Right atrium auricular region (tissue), 2 donors: ENCODE data around the gene FOXN3. TPM values are rescaled to one million over a fixed set of nuclear protein-coding genes. Genes with fewer than 3 reads are reported as not detected.

Source experiments
- DNase-seq: peaks from one replicate; pipeline ENCODE4 v3.0.0-alpha.2; 2019; ENCODE audit warnings: low spot score
- H3K27ac ChIP-seq, 2 donors: fragments of 200-600 bp; sonication (generic); 1 replicate in 1 of 2; 2 replicates in 1 of 2; pipeline ENCODE4 v1.5.1; 2016 to 2019
- H3K27me3 ChIP-seq, 2 donors: fragments of 200-600 bp; sonication (generic); one replicate each; pipeline versions ENCODE4 v1.5.1 to v1.6.0; 2017 to 2019
- H3K36me3 ChIP-seq: fragments of 200-600 bp; sonication (generic); one replicate; pipeline ENCODE4 v1.5.1; 2016
- H3K4me1 ChIP-seq, 2 donors: fragments of 200-600 bp; sonication (generic); one replicate each; pipeline versions ENCODE4 v1.5.1 to v1.6.0; 2017 to 2019
- H3K4me3 ChIP-seq, 2 donors: fragments of 200-600 bp; sonication (generic); 1 replicate in 1 of 2; 2 replicates in 1 of 2; pipeline ENCODE4 v1.5.1; 2017 to 2019; ENCODE audit warnings: mild to moderate bottlenecking in 1 of 2, moderate library complexity in 1 of 2
- H3K9me3 ChIP-seq, 2 donors: fragments of 200-600 bp; sonication (generic); one replicate each; pipeline ENCODE4 v1.5.1; 2019
- CTCF ChIP-seq, 2 donors: fragments of 200-600 bp; sonication (generic); IDR thresholded peaks; one replicate each; pipeline ENCODE4 v1.5.1; 2019; ENCODE audit warnings: antibody characterized with exemption in 2 of 2
- total RNA-seq, 2 donors: library from RNA; depleted of rRNA; stranded (reverse); fragments of >200 nt; gene quantifications; one replicate each; pipeline ENCODE4 v1.1.0, GENCODE V29; 2016

Gene FOXN3
- total RNA-seq, 2 donors from 2014 or later = 80.1 to 90.3 TPM

DNA sequence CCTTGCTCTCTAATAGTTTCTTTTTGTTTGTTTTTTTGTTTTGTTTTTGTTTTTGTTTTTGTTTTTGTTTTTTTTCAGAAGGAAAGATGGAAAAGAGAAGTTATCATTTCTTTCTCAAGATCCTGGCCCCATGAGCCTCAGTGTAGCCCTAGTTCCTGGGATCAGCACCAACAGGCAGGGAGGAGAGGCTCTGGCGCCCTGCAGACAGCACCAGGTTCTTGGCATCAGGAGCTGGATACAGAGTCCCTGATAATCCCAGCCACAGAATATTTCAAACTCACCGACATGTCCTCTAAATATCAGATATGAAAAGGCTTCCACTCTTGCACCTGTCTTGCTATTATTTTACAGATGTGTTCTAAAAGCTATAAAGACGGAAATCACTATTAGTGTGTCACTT, 52.7 kb downstream of the FOXN3 start:
- H3K9me3 ChIP-seq = no peaks in the 10 kb centered on the region
- H3K4me3 ChIP-seq = no peak overlapping the region
- H3K4me1 ChIP-seq = peaks cover 0 to 66% of the 10 kb centered on the region in 2 donors
- no peaks in the 10 kb centered on the region for H3K36me3 ChIP-seq
- no peak overlapping the region for H3K27ac ChIP-seq
- no peaks in the 10 kb centered on the region for H3K27me3 ChIP-seq
- no peak for TF ChIP-seq CTCF (IDR thresholded peaks at IDR 0.05)
- DNase-seq = no peak

DNA sequence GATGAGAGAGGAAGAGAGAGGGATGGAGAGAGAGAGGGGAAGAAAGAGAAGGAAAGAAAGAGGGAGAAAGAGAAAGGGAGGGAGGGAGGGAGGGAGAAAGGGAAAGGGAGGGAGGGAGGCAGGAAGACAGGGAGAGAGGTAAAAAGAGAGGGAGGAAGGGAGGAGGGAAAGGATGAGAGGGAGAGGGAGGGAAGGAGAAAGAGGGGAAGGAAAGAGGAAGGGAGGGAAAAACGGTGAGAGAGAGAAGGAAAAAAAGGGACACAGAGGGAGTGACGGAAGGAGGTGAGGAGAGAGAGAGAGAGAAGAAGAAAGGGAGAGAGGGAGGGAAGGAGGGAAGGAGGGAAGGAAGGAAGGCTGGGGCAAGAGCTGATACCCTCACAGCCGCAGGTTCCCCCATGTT, 56.8 kb downstream of the FOXN3 start:
- no peaks in the 10 kb centered on the region for H3K36me3 ChIP-seq
- H3K27me3 ChIP-seq = no peaks in the 10 kb centered on the region
- H3K27ac ChIP-seq = peak overlapping the region; percentile 40 to 53
- H3K9me3 ChIP-seq = no peaks in the 10 kb centered on the region
- no peak overlapping the region for H3K4me3 ChIP-seq
- peaks cover 2 to 30% of the 10 kb centered on the region in 2 donors for H3K4me1 ChIP-seq
- no peak for TF ChIP-seq CTCF (IDR thresholded peaks at IDR 0.05)
- no peak for DNase-seq

GRCh38 chr14:89359477-89360222, 57.4 kb downstream of the FOXN3 start:
- no peak overlapping the region for H3K4me3 ChIP-seq
- DNase-seq = peak; percentile 65
- TF ChIP-seq CTCF (IDR thresholded peaks at IDR 0.05) = no peak
- H3K36me3 ChIP-seq = no peaks in the 10 kb centered on the region
- H3K27me3 ChIP-seq = no peaks in the 10 kb centered on the region
- H3K27ac ChIP-seq = peak overlapping the region; percentile 40 to 53
- H3K4me1 ChIP-seq = peaks cover 2 to 27% of the 10 kb centered on the region in 2 donors
- no peaks in the 10 kb centered on the region for H3K9me3 ChIP-seq

GRCh38 chr14:89357655-89358297, 59.3 kb downstream of the FOXN3 start:
- no peaks in the 10 kb centered on the region for H3K36me3 ChIP-seq
- no peak for TF ChIP-seq CTCF (IDR thresholded peaks at IDR 0.05)
- H3K4me1 ChIP-seq = peaks cover 2 to 17% of the 10 kb centered on the region in 2 donors
- no peak overlapping the region for H3K4me3 ChIP-seq
- no peaks in the 10 kb centered on the region for H3K9me3 ChIP-seq
- DNase-seq = no peak
- no peaks in the 10 kb centered on the region for H3K27me3 ChIP-seq
- H3K27ac ChIP-seq = no peak overlapping the region

DNA sequence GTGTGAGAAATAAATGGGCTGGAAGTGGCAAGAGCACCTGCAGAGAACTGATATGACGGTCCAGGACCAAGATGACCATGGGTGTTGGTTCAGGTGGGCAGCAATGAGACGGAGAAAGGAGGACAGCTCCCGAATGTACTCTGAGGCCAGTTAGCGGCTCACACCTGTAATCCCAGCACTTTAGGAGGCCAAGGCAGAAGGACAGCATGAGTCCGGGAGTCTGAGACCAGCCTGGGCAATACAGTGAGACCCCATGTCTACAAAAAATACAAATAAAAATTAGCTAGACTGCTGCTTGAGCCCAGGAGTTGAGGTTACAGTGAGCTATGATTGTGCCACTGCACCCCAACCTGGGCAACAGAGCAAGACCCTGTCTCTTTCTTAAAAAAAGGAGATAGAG, 60.1 kb downstream of the FOXN3 start:
- Histone ChIP-seq H3K36me3 (no peaks in the 10 kb centered on the region), H3K27ac (no peak overlapping the region), H3K27me3 (no peaks in the 10 kb centered on the region), H3K4me3 (no peak overlapping the region), H3K9me3 (no peaks in the 10 kb centered on the region), H3K4me1 (peaks cover 2 to 24% of the 10 kb centered on the region in 2 donors)
- no peak for TF ChIP-seq CTCF (IDR thresholded peaks at IDR 0.05)
- DNase-seq = no peak
